Measurements from ENCODE around the gene OSBPL5. TPM values are rescaled to one million over a fixed set of nuclear protein-coding genes. Genes with fewer than 3 reads are reported as not detected.

Gene OSBPL5
- total RNA-seq, 4 donors from 2014 or later, result 37.3 to 211 (median 105) TPM

GRCh38 chr11:3111466-3111865 lies 53.6 kb downstream of the OSBPL5 start:
- H3K9me3 ChIP-seq, result peaks cover 0 to 4% of the 10 kb centered on the region in 2 donors
- intact Hi-C loops (cut with DNase I; ENCODE audit: low total_unique reads) (no loop called here), in situ Hi-C loops (cut with MboI; ENCODE audit: low pct_ligation_motif_present in 1 of 4, low pct_unique_long_range_greater_than_20kb in 1 of 4, low sequenced_read_pairs in 3 of 4) (loop anchor here in 1 of 4 donors (25.0 kb wide), 1 partner anchor 101 kb away; the partner anchor contains the start of gene MRGPRG)
- no peak overlapping the region for H3K4me3 ChIP-seq
- no peak overlapping the region for H3K27ac ChIP-seq
- no peak for DNase-seq
- TF ChIP-seq EP300 (IDR thresholded peaks at IDR 0.05; ENCODE audit: low read depth) (no peak), POLR2AphosphoS5 (IDR thresholded peaks at IDR 0.05) (no peak), POLR2A (IDR thresholded peaks at IDR 0.05) (no peak)
- TF ChIP-seq, protein P1, sequence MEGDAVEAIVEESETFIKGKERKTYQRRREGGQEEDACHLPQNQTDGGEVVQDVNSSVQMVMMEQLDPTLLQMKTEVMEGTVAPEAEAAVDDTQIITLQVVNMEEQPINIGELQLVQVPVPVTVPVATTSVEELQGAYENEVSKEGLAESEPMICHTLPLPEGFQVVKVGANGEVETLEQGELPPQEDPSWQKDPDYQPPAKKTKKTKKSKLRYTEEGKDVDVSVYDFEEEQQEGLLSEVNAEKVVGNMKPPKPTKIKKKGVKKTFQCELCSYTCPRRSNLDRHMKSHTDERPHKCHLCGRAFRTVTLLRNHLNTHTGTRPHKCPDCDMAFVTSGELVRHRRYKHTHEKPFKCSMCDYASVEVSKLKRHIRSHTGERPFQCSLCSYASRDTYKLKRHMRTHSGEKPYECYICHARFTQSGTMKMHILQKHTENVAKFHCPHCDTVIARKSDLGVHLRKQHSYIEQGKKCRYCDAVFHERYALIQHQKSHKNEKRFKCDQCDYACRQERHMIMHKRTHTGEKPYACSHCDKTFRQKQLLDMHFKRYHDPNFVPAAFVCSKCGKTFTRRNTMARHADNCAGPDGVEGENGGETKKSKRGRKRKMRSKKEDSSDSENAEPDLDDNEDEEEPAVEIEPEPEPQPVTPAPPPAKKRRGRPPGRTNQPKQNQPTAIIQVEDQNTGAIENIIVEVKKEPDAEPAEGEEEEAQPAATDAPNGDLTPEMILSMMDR (IDR thresholded peaks at IDR 0.05), result no peak
- H3K36me3 ChIP-seq, result peaks cover 0 to 13% (median 3%) of the 10 kb centered on the region in 4 donors
- no peaks in the 10 kb centered on the region for H3K27me3 ChIP-seq
- H3K4me1 ChIP-seq, result peaks cover 0 to 4% (median 0%) of the 10 kb centered on the region in 4 donors
- 84 to 88% methylated on average over 6 of the region's 6 CpGs for WGBS, 2 donors (ENCODE audit: low coverage in 1 of 2)

DNA sequence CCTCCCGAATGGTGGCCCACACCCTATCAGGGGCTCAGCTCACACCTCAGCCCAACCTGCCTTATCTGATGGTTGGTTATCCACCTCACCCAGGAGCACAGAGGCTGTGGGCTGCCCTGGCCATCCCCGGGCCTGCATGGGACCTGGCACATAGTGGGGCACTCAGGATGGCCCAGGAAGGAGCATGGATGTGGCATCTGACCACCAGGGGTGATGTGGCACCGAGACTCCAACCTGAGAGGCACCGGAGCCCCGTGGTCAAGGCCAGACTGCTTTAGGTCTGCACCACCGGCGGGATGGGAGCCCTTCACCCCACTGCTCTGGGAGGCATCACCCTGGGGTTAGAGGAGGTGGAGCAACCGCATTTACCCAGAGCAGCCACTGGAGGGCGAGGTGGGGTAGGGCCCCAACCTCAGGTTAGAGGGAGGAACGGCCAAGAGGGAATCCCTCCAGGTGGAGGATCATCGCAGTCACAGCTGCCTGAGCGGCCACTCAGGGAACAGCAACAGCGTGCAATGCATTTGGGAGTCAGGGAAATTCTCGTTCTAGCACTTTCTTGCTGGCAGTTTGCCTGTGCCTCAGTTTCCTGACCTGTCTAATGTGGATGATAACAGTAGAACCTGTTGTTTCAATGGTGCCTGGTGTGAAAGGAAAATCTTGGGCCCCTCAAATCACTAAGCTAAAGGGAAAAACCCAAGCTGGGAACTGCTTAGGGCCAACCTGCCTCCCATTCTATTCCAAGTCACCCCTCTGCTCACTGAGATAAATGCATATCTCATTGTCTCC lies 55.0 kb downstream of the OSBPL5 start:
- in situ Hi-C loops (cut with MboI; ENCODE audit: low pct_ligation_motif_present in 1 of 4, low pct_unique_long_range_greater_than_20kb in 1 of 4, low sequenced_read_pairs in 3 of 4), result loop anchor here in 1 of 4 donors (25.0 kb wide), 1 partner anchor 102 kb away; the partner anchor contains the start of gene MRGPRG
- WGBS, 2 donors (ENCODE audit: low coverage in 1 of 2), result 65 to 73% methylated on average over 5 to 8 of the region's 14 CpGs
- peaks cover 0 to 4% (median 0%) of the 10 kb centered on the region in 4 donors for H3K4me1 ChIP-seq
- H3K36me3 ChIP-seq, result peaks cover 0 to 6% (median 3%) of the 10 kb centered on the region in 4 donors
- DNase-seq, result peak; percentile 45
- TF ChIP-seq POLR2AphosphoS5 (IDR thresholded peaks at IDR 0.05), result no peak
- TF ChIP-seq, protein P1 (IDR thresholded peaks at IDR 0.05), result peak; percentile 67 to 82 (median 71)
- no peak overlapping the region for H3K4me3 ChIP-seq
- intact Hi-C loops (cut with DNase I; ENCODE audit: low total_unique reads), result no loop called here
- H3K27ac ChIP-seq, result no peak overlapping the region
- peaks cover 0 to 4% of the 10 kb centered on the region in 2 donors for H3K9me3 ChIP-seq
- H3K27me3 ChIP-seq, result no peaks in the 10 kb centered on the region

DNA sequence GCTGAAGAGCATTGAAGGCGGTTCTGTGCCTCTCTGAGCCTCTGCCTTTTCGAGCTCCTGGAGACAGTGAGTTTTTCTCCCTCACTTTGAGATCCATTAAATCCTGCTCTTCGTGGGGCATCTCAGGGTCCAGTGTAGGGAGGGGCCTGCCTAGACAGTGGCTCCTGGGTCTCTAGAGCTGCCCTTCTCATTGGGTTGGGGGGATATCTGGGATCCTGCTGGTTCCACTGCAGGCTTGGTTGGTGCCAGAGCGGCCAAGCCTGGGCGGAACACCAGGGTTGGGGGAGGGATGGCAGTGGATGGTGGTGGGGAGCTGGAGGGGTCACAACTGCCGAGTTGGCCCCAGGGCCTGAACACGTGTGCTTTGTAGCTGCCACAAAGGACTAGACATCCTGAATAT lies 55.7 kb downstream of the OSBPL5 start:
- Histone ChIP-seq H3K4me3 (no peak overlapping the region), H3K27me3 (no peaks in the 10 kb centered on the region), H3K4me1 (peaks cover 0 to 4% (median 0%) of the 10 kb centered on the region in 4 donors), H3K27ac (no peak overlapping the region), H3K9me3 (peaks cover 0 to 4% of the 10 kb centered on the region in 2 donors), H3K36me3 (no peaks in the 10 kb centered on the region)
- in situ Hi-C loops (cut with MboI; ENCODE audit: low pct_ligation_motif_present in 1 of 4, low pct_unique_long_range_greater_than_20kb in 1 of 4, low sequenced_read_pairs in 3 of 4) (loop anchor here in 1 of 4 donors (25.0 kb wide), 1 partner anchor 103 kb away; the partner anchor contains the start of gene MRGPRG), intact Hi-C loops (cut with DNase I; ENCODE audit: low total_unique reads) (no loop called here)
- no peak for DNase-seq
- TF ChIP-seq POLR2A (IDR thresholded peaks at IDR 0.05) (no peak), POLR2AphosphoS5 (IDR thresholded peaks at IDR 0.05) (no peak), EP300 (IDR thresholded peaks at IDR 0.05; ENCODE audit: low read depth) (no peak)
- TF ChIP-seq, protein P1 (IDR thresholded peaks at IDR 0.05), result no peak
- WGBS, 2 donors (ENCODE audit: low coverage in 1 of 2), result 88% methylated on average over 7 of the region's 7 CpGs; no CpG with 5 or more reads in 1 of the 2 donors

GRCh38 chr11:3108183-3108721 lies 56.9 kb downstream of the OSBPL5 start:
- peak; percentile 7 for DNase-seq
- no peaks in the 10 kb centered on the region for H3K27me3 ChIP-seq
- H3K4me3 ChIP-seq, result no peak overlapping the region
- intact Hi-C loops (cut with DNase I; ENCODE audit: low total_unique reads), result no loop called here
- H3K27ac ChIP-seq, result no peak overlapping the region
- WGBS, 2 donors (ENCODE audit: low coverage in 1 of 2), result 81% methylated on average over 8 of the region's 11 CpGs; no CpG with 5 or more reads in 1 of the 2 donors
- no peaks in the 10 kb centered on the region for H3K36me3 ChIP-seq
- in situ Hi-C loops (cut with MboI; ENCODE audit: low pct_ligation_motif_present in 1 of 4, low pct_unique_long_range_greater_than_20kb in 1 of 4, low sequenced_read_pairs in 3 of 4), result loop anchor here in 1 of 4 donors (25.0 kb wide), 1 partner anchor 104 kb away; the partner anchor contains the start of gene MRGPRG
- TF ChIP-seq POLR2AphosphoS5 (IDR thresholded peaks at IDR 0.05) (no peak), EP300 (IDR thresholded peaks at IDR 0.05; ENCODE audit: low read depth) (no peak), POLR2A (IDR thresholded peaks at IDR 0.05) (no peak)
- TF ChIP-seq, protein P1 (IDR thresholded peaks at IDR 0.05), result no peak
- peaks cover 0 to 4% (median 0%) of the 10 kb centered on the region in 4 donors for H3K4me1 ChIP-seq
- no peaks in the 10 kb centered on the region for H3K9me3 ChIP-seq
